Measurements from ENCODE around the gene BRIP1.

- TF ChIP-seq POLR2A (IDR thresholded peaks at IDR 0.05; ENCODE audit: low read depth, low read length) = no peak
- TF ChIP-seq POLR2AphosphoS5 (IDR thresholded peaks at IDR 0.05; ENCODE audit: low read depth, low read length) = no peak
These were observed 40.7 kb downstream of the BRIP1 start for GRCh38 chr17:61822326-61823285.
